Keratinocyte (primary cell): Measurements from ENCODE around the gene COMT. TPM values are rescaled to one million over a fixed set of nuclear protein-coding genes. Genes with fewer than 3 reads are reported as not detected.

Experiments used
- DNase-seq: peaks from one replicate; pipeline ENCODE4 v3.0.0-alpha.2; 2011; ENCODE audit warnings: low read depth, missing footprints, low spot score
- FAIRE-seq: peaks from 2 replicates; lab custom pipeline; 2011; peaks lifted over from hg19 to GRCh38; lab: Jason Lieb, UNC
- H2AFZ ChIP-seq: 2 replicates; pipeline ENCODE4 v1.6.0; 2012; ENCODE audit warnings: low read length, control low read depth, inconsistent platforms; ENCODE audit not compliant: control insufficient read depth
- H3K27ac ChIP-seq: 2 replicates; pipeline ENCODE4 v1.5.1; 2011; ENCODE audit warnings: low read length; ENCODE audit not compliant: control insufficient read depth, insufficient read depth
- H3K27me3 ChIP-seq: 3 replicates; pipeline ENCODE4 v1.6.0; 2011; ENCODE audit warnings: low read length; ENCODE audit not compliant: control insufficient read depth, insufficient read depth; ENCODE audit errors: extremely low read depth
- H3K36me3 ChIP-seq, 2 experiments: 2 replicates in 1 of 2; 3 replicates in 1 of 2; pipeline ENCODE4 v1.5.1; 2011; ENCODE audit warnings: low read length in 2 of 2, mild to moderate bottlenecking in 1 of 2; ENCODE audit not compliant: control insufficient read depth in 2 of 2, insufficient read depth in 2 of 2; ENCODE audit errors: extremely low read depth in 1 of 2
- H3K4me1 ChIP-seq: 3 replicates; pipeline ENCODE4 v1.5.1; 2011; ENCODE audit warnings: low read length; ENCODE audit not compliant: control insufficient read depth, insufficient read depth; ENCODE audit errors: extremely low read depth
- H3K4me2 ChIP-seq: 3 replicates; pipeline ENCODE4 v1.6.0; 2011; ENCODE audit warnings: low read depth, low read length; ENCODE audit not compliant: control insufficient read depth, insufficient read depth; ENCODE audit errors: extremely low read depth
- H3K4me3 ChIP-seq, 3 experiments: fragments of 200-600 bp in 1 of 3; sonication (generic) in 1 of 3; 2 replicates in 2 of 3; 3 replicates in 1 of 3; pipeline ENCODE4 v1.5.1; 2011 to 2016; ENCODE audit warnings: low read length in 3 of 3, mild to moderate bottlenecking in 3 of 3, control low read depth in 2 of 3, inconsistent platforms in 1 of 3, low read depth in 1 of 3, mixed read lengths in 1 of 3, mixed run types in 1 of 3, moderate library complexity in 1 of 3; ENCODE audit not compliant: control insufficient read depth in 2 of 3, insufficient read depth in 2 of 3; ENCODE audit errors: extremely low read depth in 1 of 3
- H3K79me2 ChIP-seq: 2 replicates; pipeline ENCODE4 v1.6.0; 2012; ENCODE audit warnings: low read length; ENCODE audit not compliant: control insufficient read depth, insufficient read depth
- H3K9ac ChIP-seq: 3 replicates; pipeline ENCODE4 v1.6.0; 2011; ENCODE audit warnings: low read length; ENCODE audit not compliant: control insufficient read depth, insufficient read depth; ENCODE audit errors: extremely low read depth
- H3K9me1 ChIP-seq: 3 replicates; pipeline ENCODE4 v1.6.0; 2011; ENCODE audit warnings: low read length; ENCODE audit not compliant: control insufficient read depth, insufficient read depth; ENCODE audit errors: extremely low read depth
- H3K9me3 ChIP-seq: 2 replicates; pipeline ENCODE4 v1.5.1; 2012; ENCODE audit warnings: low read depth, low read length; ENCODE audit not compliant: control insufficient read depth
- H4K20me1 ChIP-seq: 3 replicates; pipeline ENCODE4 v1.6.0; 2011; ENCODE audit warnings: low read length; ENCODE audit not compliant: control insufficient read depth, insufficient read depth; ENCODE audit errors: extremely low read depth
- CTCF ChIP-seq, 3 experiments: IDR thresholded peaks in 1 of 3; conservative IDR thresholded peaks in 1 of 3; optimal IDR thresholded peaks in 1 of 3; 2 replicates in 2 of 3; 3 replicates in 1 of 3; pipeline versions ENCODE3 to v1.5.1; 2011; ENCODE audit warnings: low read length in 3 of 3, mild to moderate bottlenecking in 3 of 3, moderate library complexity in 2 of 3, control low read depth in 1 of 3, inconsistent platforms in 1 of 3; ENCODE audit not compliant: insufficient read depth in 2 of 3; ENCODE audit errors: extremely low read depth in 1 of 3
- EZH2 ChIP-seq: IDR thresholded peaks from one replicate; pipeline ENCODE4 v1.6.1; 2012; ENCODE audit warnings: inconsistent platforms, mild to moderate bottlenecking, low read length, moderate library complexity
- dilution Hi-C: fragments of 300-500 bp; cut with MboI; formaldehyde crosslinking; loops from one replicate; pipeline ENCODE4 v1.7.0; 2020; ENCODE audit warnings: low sequenced_read_pairs; ENCODE audit not compliant: extremely low pct_ligation_motif_present
- polyA plus RNA-seq, 5 experiments: library from polyadenylated mRNA; depleted of rRNA in 3 of 5; stranded (reverse) in 3 of 5; stranded (forward) in 1 of 5; unstranded in 1 of 5; fragments of >200 nt; gene quantifications; 1 replicate in 1 of 5; 2 replicates in 3 of 5; 3 replicates in 1 of 5; pipeline versions ENCODE4 v1.2.1 to v1.2.3, GENCODE V29; 2011 to 2012; ENCODE audit warnings: missing spikeins in 2 of 5, low read depth in 1 of 5, low replicate concordance in 1 of 5

COMT gene
- polyA plus RNA-seq, 1 donor (not counting 4 experiments of a cell fraction or from before 2014, with no cell fraction given): 139 TPM

- Histone ChIP-seq H3K4me3 (no peak overlapping the region), H4K20me1 (peaks cover 5% of the 10 kb centered on the region), H3K4me1 (peaks cover 18% of the 10 kb centered on the region), H3K9ac (no peak overlapping the region), H3K36me3 (peaks cover 6 to 19% of the 10 kb centered on the region in 2 experiments), H2AFZ (no peak overlapping the region), H3K4me2 (no peak overlapping the region), H3K9me3 (no peaks in the 10 kb centered on the region), H3K9me1 (peaks cover 3% of the 10 kb centered on the region), H3K27me3 (no peaks in the 10 kb centered on the region), H3K27ac (no peak overlapping the region), H3K79me2 (no peaks in the 10 kb centered on the region)
- dilution Hi-C loops: no loop called here
- TF ChIP-seq EZH2 (no peak), CTCF (optimal IDR thresholded peaks at IDR 0.05 in 1 of 3, IDR thresholded peaks at IDR 0.05 in 1 of 3, conservative IDR thresholded peaks at IDR 0.05 in 1 of 3; ENCODE audit: extremely low read depth in 1 of 3, insufficient read depth in 2 of 3, low read length in 3 of 3) (no peak)
- FAIRE-seq: no peak
- no peak for DNase-seq
These were observed 31.3 kb downstream of the COMT start for GRCh38 chr22:19972652-19973550.

GRCh38 chr22:19973551-19974267 lies 32.1 kb downstream of the COMT start:
- H3K27me3 ChIP-seq: no peaks in the 10 kb centered on the region
- peaks cover 3% of the 10 kb centered on the region for H3K9me1 ChIP-seq
- peaks cover 6 to 13% of the 10 kb centered on the region in 2 experiments for H3K36me3 ChIP-seq
- no peak for DNase-seq
- H2AFZ ChIP-seq: no peak overlapping the region
- H3K4me3 ChIP-seq: no peak overlapping the region
- no peak overlapping the region for H3K9ac ChIP-seq
- FAIRE-seq: no peak
- no peak overlapping the region for H3K27ac ChIP-seq
- H3K4me2 ChIP-seq: no peak overlapping the region
- TF ChIP-seq EZH2 (no peak), CTCF (optimal IDR thresholded peaks at IDR 0.05 in 1 of 3, IDR thresholded peaks at IDR 0.05 in 1 of 3, conservative IDR thresholded peaks at IDR 0.05 in 1 of 3; ENCODE audit: extremely low read depth in 1 of 3, insufficient read depth in 2 of 3, low read length in 3 of 3) (no peak)
- H3K9me3 ChIP-seq: no peaks in the 10 kb centered on the region
- dilution Hi-C loops: no loop called here
- peaks cover 18% of the 10 kb centered on the region for H3K4me1 ChIP-seq
- no peaks in the 10 kb centered on the region for H3K79me2 ChIP-seq
- H4K20me1 ChIP-seq: peaks cover 5% of the 10 kb centered on the region
